GM23248 (cell line): ENCODE measurements around the gene TTC28. TPM values are rescaled to one million over a fixed set of nuclear protein-coding genes. Genes with fewer than 3 reads are reported as not detected.

Experiments used
- DNase-seq: peaks from one replicate; pipeline ENCODE4 v3.0.0-alpha.2; 2015
- H2AFZ ChIP-seq: fragments of 200-600 bp; sonication (generic); 2 replicates; pipeline ENCODE4 v1.6.1; 2016; ENCODE audit warnings: antibody characterized with exemption
- H3F3A ChIP-seq: fragments of 200-600 bp; sonication (generic); 2 replicates; pipeline ENCODE4 v1.6.1; 2016; ENCODE audit warnings: mild to moderate bottlenecking, antibody characterized with exemption, mixed run types; ENCODE audit not compliant: insufficient read depth
- H3K27ac ChIP-seq: fragments of 200-600 bp; sonication (generic); 2 replicates; pipeline ENCODE4 v1.5.1; 2016; ENCODE audit warnings: mild to moderate bottlenecking
- H3K27me3 ChIP-seq: fragments of 200-600 bp; sonication (generic); replicated peaks from 2 replicates; pipeline ENCODE4 v1.6.1; 2016; ENCODE audit warnings: mild to moderate bottlenecking; ENCODE audit not compliant: insufficient read depth
- H3K36me3 ChIP-seq: fragments of 200-600 bp; sonication (generic); 2 replicates; pipeline ENCODE4 v1.6.1; 2016; ENCODE audit warnings: low read depth, mild to moderate bottlenecking
- H3K4me1 ChIP-seq: fragments of 200-600 bp; sonication (generic); 2 replicates; pipeline ENCODE4 v1.6.1; 2016; ENCODE audit warnings: mild to moderate bottlenecking; ENCODE audit not compliant: insufficient read depth
- H3K4me2 ChIP-seq: fragments of 200-600 bp; sonication (generic); one replicate; pipeline ENCODE4 v1.6.1; 2016; ENCODE audit warnings: mild to moderate bottlenecking; ENCODE audit not compliant: unreplicated experiment
- H3K4me3 ChIP-seq: fragments of 200-600 bp; sonication (generic); 2 replicates; pipeline ENCODE4 v1.5.1; 2016; ENCODE audit warnings: mild to moderate bottlenecking
- H3K79me2 ChIP-seq: fragments of 200-600 bp; sonication (generic); 2 replicates; pipeline ENCODE4 v1.6.1; 2016; ENCODE audit warnings: mild to moderate bottlenecking; ENCODE audit not compliant: insufficient read depth
- H3K9ac ChIP-seq: fragments of 200-600 bp; sonication (generic); 2 replicates; pipeline ENCODE4 v1.6.1; 2016; ENCODE audit warnings: mild to moderate bottlenecking
- H3K9me2 ChIP-seq: fragments of 200-600 bp; sonication (generic); 2 replicates; pipeline ENCODE4 v1.6.1; 2016; ENCODE audit warnings: mixed run types, mild to moderate bottlenecking, moderate library complexity; ENCODE audit not compliant: insufficient read depth
- H3K9me3 ChIP-seq: fragments of 200-600 bp; sonication (generic); one replicate; pipeline ENCODE4 v1.6.1; 2017; ENCODE audit warnings: low read depth
- H4K20me1 ChIP-seq: fragments of 200-600 bp; sonication (generic); 2 replicates; pipeline ENCODE4 v1.6.0; 2016; ENCODE audit not compliant: insufficient read depth
- EZH2 ChIP-seq: fragments of 200-600 bp; sonication (generic); IDR thresholded peaks from 2 replicates; pipeline ENCODE4 v1.6.1; 2018; ENCODE audit warnings: antibody characterized with exemption, mild to moderate bottlenecking; ENCODE audit not compliant: insufficient read depth, poor library complexity, severe bottlenecking
- EZH2phosphoT487 ChIP-seq: fragments of 200-600 bp; sonication (generic); IDR thresholded peaks from 2 replicates; pipeline ENCODE4 v1.6.1; 2018; ENCODE audit warnings: antibody characterized with exemption, moderate library complexity, mild to moderate bottlenecking, low read depth; ENCODE audit not compliant: insufficient read depth
- WGBS, 2 experiments: methylation state at CpG; one replicate each; pipeline ENCODE4 v1.1.6; 2015 to 2017; ENCODE audit warnings: low lambda C conversion rate in 2 of 2, low coverage in 1 of 2; ENCODE audit errors: missing lambda C conversion rate in 2 of 2; 5-methylcytosine and 5-hydroxymethylcytosine counted together
- in situ Hi-C: fragments of 300-500 bp; cut with MboI; formaldehyde crosslinking; loops from 2 replicates; pipeline ENCODE4 v1.15.0; 2020
- polyA plus RNA-seq: library from polyadenylated mRNA; unstranded; fragments of >200 nt; fragmentation: Nextera tagmentation; extraction: Ambion mirVana; gene quantifications from 2 replicates; pipeline ENCODE4 v1.2.1, GENCODE V29; 2016
- total RNA-seq: library from RNA; depleted of rRNA; stranded (reverse); fragments of >200 nt; shearing (Covaris generic); gene quantifications from 2 replicates; pipeline ENCODE4 v1.2.3, GENCODE V29; 2014

TTC28 gene
- total and polyA plus RNA-seq, 2 experiments from 2014 or later: 12.5 to 41.9 TPM

DNA sequence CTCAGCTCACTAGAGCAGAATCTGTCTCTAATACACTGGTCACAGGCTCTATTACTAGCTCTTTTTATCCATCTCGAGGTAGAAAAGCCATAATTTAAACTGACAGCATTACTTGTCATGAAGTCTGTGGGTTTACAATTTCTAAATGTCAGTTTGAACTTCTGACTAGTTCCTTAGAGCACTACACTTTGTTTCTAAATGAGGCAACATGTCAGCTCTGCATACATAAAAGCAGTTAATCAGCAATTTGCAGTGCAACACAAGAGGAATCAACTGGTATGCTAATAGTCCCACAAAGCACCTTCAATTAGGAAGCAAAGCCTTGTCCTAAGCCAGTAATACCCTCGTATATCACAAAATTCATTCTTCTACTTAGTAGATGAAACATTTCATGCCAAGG lies 321.3 kb downstream of the TTC28 start:
- H3K27me3 ChIP-seq: no peaks in the 10 kb centered on the region
- in situ Hi-C loops: no loop called here
- H3K9me2 ChIP-seq: no peaks in the 10 kb centered on the region
- no peak for DNase-seq
- no peak overlapping the region for H2AFZ ChIP-seq
- H3K36me3 ChIP-seq: no peaks in the 10 kb centered on the region
- H3K4me3 ChIP-seq: no peak overlapping the region
- H3K27ac ChIP-seq: no peak overlapping the region
- peaks cover 38% of the 10 kb centered on the region; the same call in 1 of the 2 replicates for H3K79me2 ChIP-seq
- WGBS, 2 experiments: 68 to 78% methylated on average over 2 of the region's 2 CpGs
- TF ChIP-seq EZH2phosphoT487: no peak
- H3K4me1 ChIP-seq: no peaks in the 10 kb centered on the region
- H3K9me3 ChIP-seq: no peaks in the 10 kb centered on the region
- H3F3A ChIP-seq: no peaks in the 10 kb centered on the region
- H3K9ac ChIP-seq: no peak overlapping the region
- peaks cover 4% of the 10 kb centered on the region; the same call in 1 of the 2 replicates for H4K20me1 ChIP-seq
- no peak overlapping the region for H3K4me2 ChIP-seq

- Histone ChIP-seq H3K4me2 (no peak overlapping the region), H3K4me3 (no peak overlapping the region), H3F3A (no peaks in the 10 kb centered on the region), H3K4me1 (no peaks in the 10 kb centered on the region), H3K9me3 (no peaks in the 10 kb centered on the region), H3K79me2 (peaks cover 48% of the 10 kb centered on the region), H3K9ac (no peak overlapping the region), H3K36me3 (no peaks in the 10 kb centered on the region), H3K27ac (no peak overlapping the region), H4K20me1 (peaks cover 4% of the 10 kb centered on the region; the same call in 1 of the 2 replicates), H2AFZ (no peak overlapping the region), H3K9me2 (no peaks in the 10 kb centered on the region), H3K27me3 (no peaks in the 10 kb centered on the region)
- TF ChIP-seq EZH2: no peak
- no peak for TF ChIP-seq EZH2phosphoT487
- in situ Hi-C loops: no loop called here
- 92 to 100% methylated on average over 1 of the region's 1 CpG for WGBS, 2 experiments
- DNase-seq: peak; percentile 5
These were observed 322.4 kb downstream of the TTC28 start for GRCh38 chr22:28357193-28357592.

GRCh38 chr22:28351476-28351875 lies 328.2 kb downstream of the TTC28 start:
- Histone ChIP-seq H3K79me2 (peaks cover 68% of the 10 kb centered on the region), H3K9me3 (no peaks in the 10 kb centered on the region), H3K27ac (no peak overlapping the region), H4K20me1 (peaks cover 4% of the 10 kb centered on the region; the same call in 1 of the 2 replicates), H3K27me3 (no peaks in the 10 kb centered on the region), H3K9ac (no peak overlapping the region), H3K4me2 (no peak overlapping the region), H3F3A (no peaks in the 10 kb centered on the region), H2AFZ (no peak overlapping the region), H3K9me2 (no peaks in the 10 kb centered on the region), H3K36me3 (no peaks in the 10 kb centered on the region), H3K4me1 (no peaks in the 10 kb centered on the region), H3K4me3 (no peak overlapping the region)
- WGBS, 2 experiments: 56 to 57% methylated on average over 2 of the region's 2 CpGs
- TF ChIP-seq EZH2 (no peak), EZH2phosphoT487 (no peak)
- in situ Hi-C loops: no loop called here
- no peak for DNase-seq

GRCh38 chr22:28348613-28349609 lies 330.7 kb downstream of the TTC28 start:
- H3K4me1 ChIP-seq: peaks cover 16% of the 10 kb centered on the region
- 79 to 80% methylated on average over 5 of the region's 5 CpGs for WGBS, 2 experiments

More at GRCh38 chr22:28348613-28349609, 330.7 kb downstream of the TTC28 start:
- DNase-seq: no peak
- Histone ChIP-seq H3K4me3 (no peak overlapping the region), H3K27ac (no peak overlapping the region), H4K20me1 (no peaks in the 10 kb centered on the region), H3K79me2 (peaks cover 66% of the 10 kb centered on the region), H3K9me2 (no peaks in the 10 kb centered on the region), H3F3A (no peaks in the 10 kb centered on the region), H3K9me3 (no peaks in the 10 kb centered on the region), H2AFZ (no peak overlapping the region), H3K36me3 (no peaks in the 10 kb centered on the region), H3K27me3 (no peaks in the 10 kb centered on the region), H3K9ac (no peak overlapping the region), H3K4me2 (no peak overlapping the region)
- in situ Hi-C loops: no loop called here
- TF ChIP-seq EZH2phosphoT487 (no peak), EZH2 (no peak)
